Measurements from ENCODE around the gene CAPZB. TPM values are rescaled to one million over a fixed set of nuclear protein-coding genes. Genes with fewer than 3 reads are reported as not detected.

Gene CAPZB
- polyA plus RNA-seq, 1 of the 3 experiments (the other 2 are of a cell fraction), result 122 TPM

- no peaks in the 10 kb centered on the region for H3K4me1 ChIP-seq (ENCODE audit: control insufficient read depth in 1 of 2, insufficient read depth in 2 of 2, low read depth in 1 of 2, low read length in 1 of 2)
- H2AFZ ChIP-seq (ENCODE audit: low read depth), result no peak overlapping the region
- H3K4me3 ChIP-seq (ENCODE audit: low read depth in 2 of 2, low read length in 1 of 2), result no peak overlapping the region
- WGBS (ENCODE audit: low lambda C conversion rate), result 94% methylated on average over 9 of the region's 23 CpGs
- H3K9ac ChIP-seq, result no peak overlapping the region
- no peaks in the 10 kb centered on the region for H4K20me1 ChIP-seq (ENCODE audit: insufficient read depth)
- H3K4me2 ChIP-seq, result no peak overlapping the region
- H3F3A ChIP-seq (replicated peaks; ENCODE audit: insufficient read depth), result no peaks in the 10 kb centered on the region
- peaks cover 4% of the 10 kb centered on the region; the same call in 1 of the 2 replicates for H3K79me2 ChIP-seq (ENCODE audit: insufficient read depth)
- H3K9me3 ChIP-seq, result no peaks in the 10 kb centered on the region
- no peaks in the 10 kb centered on the region for H3K9me2 ChIP-seq
- CTCF ChIA-PET, result interaction anchor here (2.8 kb wide), 1 partner anchor 11 kb away, joined by 8 read pairs; the partner anchor contains the start of genes AKR7A2 and SLC66A1
- H3K27me3 ChIP-seq (ENCODE audit: insufficient read depth), result no peaks in the 10 kb centered on the region
- TF ChIP-seq SIN3A (IDR thresholded peaks at IDR 0.05; ENCODE audit: borderline replicate concordance, low read depth, low read length) (no peak), FOSL2 (IDR thresholded peaks at IDR 0.05; ENCODE audit: borderline replicate concordance, low read depth) (no peak), CHD2 (IDR thresholded peaks at IDR 0.05; ENCODE audit: low read length, partially characterized antibody) (no peak), NFIC (IDR thresholded peaks at IDR 0.05; ENCODE audit: borderline replicate concordance) (no peak), ELF1 (IDR thresholded peaks at IDR 0.05) (no peak), YY1 (IDR thresholded peaks at IDR 0.05; ENCODE audit: low read depth) (no peak), NRF1 (IDR thresholded peaks at IDR 0.05; ENCODE audit: low read depth, low read length) (no peak), SMC3 (IDR thresholded peaks at IDR 0.05; ENCODE audit: low read depth, low read length) (no peak), PBX3 (IDR thresholded peaks at IDR 0.05) (no peak), RCOR1 (IDR thresholded peaks at IDR 0.05; ENCODE audit: low read length) (no peak), GATA2 (CRISPR knock-in tag; IDR thresholded peaks at IDR 0.05) (no peak), JUND (IDR thresholded peaks at IDR 0.05) (no peak), MEF2A (IDR thresholded peaks at IDR 0.05; ENCODE audit: borderline replicate concordance, low read depth) (no peak), RXRA (IDR thresholded peaks at IDR 0.05; ENCODE audit: borderline replicate concordance, low read depth) (no peak)
- H3K27ac ChIP-seq (ENCODE audit: low read depth in 2 of 2, low read length in 1 of 2), result no peak overlapping the region
- no peak for DNase-seq
- peaks cover 5 to 10% of the 10 kb centered on the region in 2 experiments for H3K36me3 ChIP-seq (replicated peaks in 1 of 2; ENCODE audit: control insufficient read depth in 1 of 2, insufficient read depth in 2 of 2, low read length in 1 of 2)
- POLR2A ChIA-PET, result no interaction called here
These were observed 161.2 kb downstream of the CAPZB start for GRCh38 chr1:19323987-19324664.

GRCh38 chr1:19322481-19322880 is 162.9 kb downstream of the CAPZB start:
- no peak overlapping the region for H2AFZ ChIP-seq (ENCODE audit: low read depth)
- WGBS (ENCODE audit: low lambda C conversion rate), result 98% methylated on average over 10 of the region's 10 CpGs
- CTCF ChIA-PET, result interaction anchor here (1.5 to 2.8 kb wide), 2 partner anchors 10 to 331 kb away, joined by 3 to 8 read pairs; partner anchors contain the start of genes AKR7A2 and SLC66A1
- TF ChIP-seq USF2 (IDR thresholded peaks at IDR 0.05; ENCODE audit: borderline replicate concordance, low read depth, low read length), result no peak
- no peak for TF ChIP-seq REST (IDR thresholded peaks at IDR 0.05; ENCODE audit: low read depth, low read length)
- TF ChIP-seq NFIC (IDR thresholded peaks at IDR 0.05; ENCODE audit: borderline replicate concordance), result no peak
- no peak for TF ChIP-seq GABPA (IDR thresholded peaks at IDR 0.05; ENCODE audit: low read depth)
- TF ChIP-seq MXI1 (IDR thresholded peaks at IDR 0.05; ENCODE audit: low read depth, low read length), result no peak
- no peak for TF ChIP-seq MEF2A (IDR thresholded peaks at IDR 0.05; ENCODE audit: borderline replicate concordance, low read depth)
- no peak for TF ChIP-seq CTCF (IDR thresholded peaks at IDR 0.05)
- TF ChIP-seq CHD2 (IDR thresholded peaks at IDR 0.05; ENCODE audit: low read length, partially characterized antibody), result no peak
- no peak for TF ChIP-seq RFX5 (IDR thresholded peaks at IDR 0.05; ENCODE audit: low read length)
- TF ChIP-seq NRF1 (IDR thresholded peaks at IDR 0.05; ENCODE audit: low read depth, low read length), result no peak

More at GRCh38 chr1:19322481-19322880, 162.9 kb downstream of the CAPZB start:
- Histone ChIP-seq H3K4me2 (no peak overlapping the region), H3K27ac (ENCODE audit: low read depth in 2 of 2, low read length in 1 of 2) (no peak overlapping the region), H3K9me2 (no peaks in the 10 kb centered on the region), H3K9me3 (no peaks in the 10 kb centered on the region), H3K27me3 (ENCODE audit: insufficient read depth) (no peaks in the 10 kb centered on the region), H3K79me2 (ENCODE audit: insufficient read depth) (peaks cover 8% of the 10 kb centered on the region; the same call in 1 of the 2 replicates), H3K4me3 (ENCODE audit: low read depth in 2 of 2, low read length in 1 of 2) (no peak overlapping the region), H3K4me1 (ENCODE audit: control insufficient read depth in 1 of 2, insufficient read depth in 2 of 2, low read depth in 1 of 2, low read length in 1 of 2) (no peaks in the 10 kb centered on the region), H3K9ac (no peak overlapping the region), H4K20me1 (ENCODE audit: insufficient read depth) (no peaks in the 10 kb centered on the region), H3F3A (replicated peaks; ENCODE audit: insufficient read depth) (no peaks in the 10 kb centered on the region), H3K36me3 (replicated peaks in 1 of 2; ENCODE audit: control insufficient read depth in 1 of 2, insufficient read depth in 2 of 2, low read length in 1 of 2) (peaks cover 8 to 16% of the 10 kb centered on the region in 2 experiments)
- POLR2A ChIA-PET, result interaction anchor here (1.7 kb wide), 1 partner anchor 10 kb away, joined by 3 read pairs; no protein-coding TSS in a partner anchor
- no peak for DNase-seq

All from SK-N-SH (cell line).